NCI-H2227 (cell line): ENCODE data around the gene CA7.

ENCODE experiments used
- DNase-seq: peaks from one replicate; lab custom pipeline; 2025; ENCODE audit not compliant: unreplicated experiment; lab: John Stamatoyannopoulos, UW

The CA7 gene

DNA sequence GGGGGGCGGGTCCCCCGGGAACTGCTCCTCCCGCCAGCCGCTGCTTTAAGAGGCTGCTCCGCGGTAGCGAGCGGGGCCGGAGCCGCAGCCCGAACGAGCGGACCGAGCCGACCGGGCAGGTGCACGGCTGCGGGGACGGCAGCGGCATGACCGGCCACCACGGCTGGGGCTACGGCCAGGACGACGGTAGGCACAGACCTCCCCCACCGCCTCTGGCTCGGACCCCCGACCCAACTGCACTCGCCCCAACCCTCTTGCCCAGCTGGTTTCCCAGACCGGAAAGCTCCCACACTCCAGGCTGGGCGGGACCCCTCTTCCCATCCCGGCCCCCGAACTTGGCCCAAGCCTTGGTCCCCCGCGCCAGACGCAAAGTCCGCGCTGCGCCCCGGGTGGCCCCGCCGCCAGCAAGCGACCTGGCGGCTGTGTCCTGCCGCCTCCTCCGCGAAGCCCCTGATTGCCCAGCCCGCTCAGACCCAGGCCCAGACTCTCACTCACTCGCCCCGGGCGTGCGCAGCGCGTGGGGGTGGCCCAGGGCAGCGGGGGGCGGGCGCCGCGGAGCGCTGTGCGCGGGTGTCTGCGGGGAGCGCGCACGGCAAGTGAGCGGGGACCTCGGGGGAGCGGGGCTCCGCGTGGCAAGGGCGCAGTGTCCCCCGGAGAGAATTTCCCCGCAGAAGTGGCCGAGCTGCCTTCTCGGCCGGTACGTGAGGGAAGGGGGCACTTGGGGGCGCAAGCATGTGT, at the start of gene CA7:
Gene CA7, plus strand, starts transcription at position 73 of the 738 bp plus-strand sequence. Its CDS starts 74 bp downstream, at position 147.
- peak; percentile 4 for DNase-seq

DNA sequence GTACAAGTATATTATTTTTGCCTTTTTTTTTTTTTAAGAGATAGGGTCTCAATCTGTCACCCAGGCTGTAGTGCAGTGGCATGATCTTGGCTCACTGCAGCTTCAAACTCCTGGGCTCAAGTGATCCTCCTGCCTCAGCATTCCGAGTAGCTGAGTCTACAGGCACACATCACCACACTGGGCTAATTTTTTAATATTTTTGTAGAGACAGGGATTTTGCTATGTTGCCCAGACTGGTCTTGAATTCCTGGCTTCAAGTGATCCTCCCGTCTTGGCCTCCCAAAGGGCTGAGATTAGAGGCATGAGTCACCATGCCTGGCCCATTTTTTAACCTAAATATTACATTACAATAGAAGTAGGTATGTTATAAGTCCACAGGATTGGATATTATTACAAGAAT, 46.1 kb upstream of the CA7 start:
- no peak for DNase-seq

GRCh38 chr16:66800856-66801255, 43.4 kb upstream of the CA7 start:
- DNase-seq, result no peak

DNA sequence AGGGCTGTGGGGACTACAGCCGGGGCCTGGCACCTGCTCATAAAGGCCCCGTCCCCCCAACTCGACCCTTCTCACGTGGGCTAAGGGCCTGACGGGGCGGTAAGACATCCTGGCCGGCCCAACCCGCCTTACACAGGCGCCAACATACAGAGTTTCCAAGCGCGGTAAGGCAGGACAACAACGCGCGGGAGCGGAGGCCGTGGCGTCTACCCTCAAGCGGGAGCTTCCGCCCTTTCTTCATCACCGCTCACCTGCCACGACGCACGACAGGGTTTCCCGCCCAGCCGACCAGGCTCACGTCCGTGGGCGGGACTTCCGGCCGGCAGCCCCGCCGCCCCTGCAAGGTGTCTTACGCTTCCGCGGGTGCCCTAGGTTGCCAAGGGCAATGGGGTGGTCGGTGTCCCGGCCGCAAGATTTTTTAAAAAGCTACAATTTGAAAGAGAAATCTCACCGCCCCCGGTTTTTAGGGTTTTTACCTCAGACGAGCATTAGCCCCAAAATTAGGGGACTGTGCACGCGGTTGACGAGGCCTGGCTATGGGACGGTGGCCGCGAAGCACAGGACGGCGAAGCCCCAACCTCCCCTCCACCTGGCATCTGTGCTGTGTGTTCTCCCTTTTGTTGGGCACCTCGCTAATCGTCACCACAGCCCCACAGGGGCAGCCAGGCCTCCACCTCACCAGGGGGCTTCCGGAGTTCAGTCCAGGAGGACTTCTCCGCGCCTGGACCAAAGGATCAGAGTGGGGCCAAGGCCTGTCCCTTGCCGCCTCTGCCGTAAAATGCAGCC, 42.7 kb upstream of the CA7 start, which contains the start of gene TERB1:
Gene TERB1, minus strand, starts transcription at position 265 of the 786 bp plus-strand sequence. CDS start 4,786 bp downstream, outside the sequence.
- DNase-seq, result no peak

DNA sequence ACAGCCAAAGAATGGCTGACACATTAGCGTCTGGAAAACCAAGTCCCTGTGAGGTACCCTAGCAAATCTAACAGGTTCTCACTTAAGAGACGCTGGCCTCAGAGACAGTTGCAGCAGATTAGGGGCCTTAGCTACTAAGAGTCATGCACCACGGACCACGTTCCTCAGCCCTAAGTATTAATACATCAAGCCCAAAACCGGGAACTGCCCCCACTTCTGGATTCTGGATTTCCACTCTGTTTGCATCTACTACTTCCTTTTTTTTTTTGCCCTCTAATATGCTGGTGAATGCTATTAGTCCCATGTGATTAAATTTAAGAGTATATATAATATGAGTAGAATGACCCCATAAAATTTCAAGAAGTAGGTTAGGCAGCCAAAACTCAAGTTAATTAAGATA, 42.1 kb upstream of the CA7 start:
- DNase-seq, result no peak

- no peak for DNase-seq
Measured at GRCh38 chr16:66809765-66810164, 34.4 kb upstream of the CA7 start.

DNA sequence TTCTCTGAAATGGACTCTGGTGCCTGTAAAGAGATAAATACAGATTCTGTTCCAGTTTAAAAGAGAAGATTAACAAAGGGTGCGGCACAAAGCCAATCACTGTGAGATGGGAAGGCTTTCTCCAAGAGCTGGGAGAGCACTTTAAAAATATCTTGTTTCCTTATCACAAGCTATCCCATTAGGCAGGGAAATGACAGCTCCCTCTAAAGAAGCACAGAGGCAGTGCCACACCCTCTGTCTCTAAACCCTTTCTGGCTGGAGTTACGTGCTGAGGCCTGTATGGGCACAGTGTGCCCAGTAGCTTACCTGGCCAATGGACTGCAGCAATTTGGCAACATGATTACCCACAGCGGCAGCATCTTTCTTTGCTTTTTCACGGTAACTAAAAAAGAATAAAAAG, 33.8 kb upstream of the CA7 start:
- no peak for DNase-seq

DNA sequence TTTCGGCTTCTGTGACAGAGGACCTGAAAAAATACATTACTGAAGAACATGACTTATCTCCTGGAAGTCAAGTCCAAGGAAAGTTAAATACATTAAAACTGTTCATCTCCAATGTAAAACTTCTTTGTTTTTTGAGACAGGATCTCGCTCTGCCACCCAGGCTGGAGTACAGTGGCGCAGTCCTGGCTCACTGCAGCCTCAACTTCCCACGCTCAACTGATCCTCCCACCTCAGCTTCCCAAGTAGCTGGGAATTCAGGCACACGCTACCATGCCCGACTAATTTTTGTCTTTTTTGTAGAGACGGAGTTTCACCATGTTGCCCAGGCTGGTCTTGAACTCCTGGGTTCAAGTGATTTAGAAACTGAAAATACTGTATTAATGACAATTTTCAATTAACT, 33.2 kb upstream of the CA7 start:
- DNase-seq, result no peak

- DNase-seq, result no peak
Measured at GRCh38 chr16:66814734-66815133, 29.5 kb upstream of the CA7 start.

DNA sequence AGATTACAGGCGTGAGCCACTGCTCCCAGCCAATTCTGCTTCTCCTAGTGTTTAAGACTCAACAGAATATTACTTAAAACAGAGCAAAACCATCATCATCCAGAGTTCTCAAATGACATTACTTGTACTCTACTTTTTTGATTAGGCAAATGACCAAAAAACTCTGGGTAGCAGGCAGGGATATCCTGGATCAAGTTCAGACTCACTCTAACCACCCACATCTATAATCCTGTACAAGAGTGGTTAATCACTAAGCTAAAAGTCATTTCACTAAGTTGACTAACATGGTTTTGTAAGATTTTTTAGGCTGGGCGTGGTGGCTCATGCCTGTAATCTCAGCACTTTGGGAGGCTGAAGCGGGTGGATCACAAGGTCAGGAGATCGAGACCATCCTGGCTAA, 20.2 kb upstream of the CA7 start:
- no peak for DNase-seq

- peak; percentile 91 for DNase-seq
Measured at GRCh38 chr16:66830422-66831404, 13.5 kb upstream of the CA7 start, which contains the start of gene NAE1. Gene NAE1 (minus strand): TSS chr16:66830976. CDS start chr16:66830899, 77 bp downstream.

DNA sequence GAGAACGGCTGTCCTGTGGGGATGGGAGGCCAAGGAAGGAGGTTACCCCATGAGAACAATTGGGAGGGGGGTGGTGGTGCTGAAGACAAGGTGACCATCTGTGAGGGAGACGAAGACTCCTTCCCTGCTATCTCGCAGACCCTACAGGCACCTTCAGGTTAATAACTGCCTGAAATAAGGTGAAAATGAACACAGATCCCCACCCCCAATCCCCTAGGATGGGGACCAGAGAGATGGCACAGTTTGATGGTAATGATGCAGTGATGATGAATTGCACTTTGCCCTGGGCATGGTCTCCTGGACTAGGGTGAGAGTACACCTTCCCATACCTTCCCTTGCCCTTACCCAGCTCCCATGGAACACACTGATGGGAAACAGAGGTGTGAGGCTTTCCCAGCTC, 12.0 kb upstream of the CA7 start:
- no peak for DNase-seq

DNA sequence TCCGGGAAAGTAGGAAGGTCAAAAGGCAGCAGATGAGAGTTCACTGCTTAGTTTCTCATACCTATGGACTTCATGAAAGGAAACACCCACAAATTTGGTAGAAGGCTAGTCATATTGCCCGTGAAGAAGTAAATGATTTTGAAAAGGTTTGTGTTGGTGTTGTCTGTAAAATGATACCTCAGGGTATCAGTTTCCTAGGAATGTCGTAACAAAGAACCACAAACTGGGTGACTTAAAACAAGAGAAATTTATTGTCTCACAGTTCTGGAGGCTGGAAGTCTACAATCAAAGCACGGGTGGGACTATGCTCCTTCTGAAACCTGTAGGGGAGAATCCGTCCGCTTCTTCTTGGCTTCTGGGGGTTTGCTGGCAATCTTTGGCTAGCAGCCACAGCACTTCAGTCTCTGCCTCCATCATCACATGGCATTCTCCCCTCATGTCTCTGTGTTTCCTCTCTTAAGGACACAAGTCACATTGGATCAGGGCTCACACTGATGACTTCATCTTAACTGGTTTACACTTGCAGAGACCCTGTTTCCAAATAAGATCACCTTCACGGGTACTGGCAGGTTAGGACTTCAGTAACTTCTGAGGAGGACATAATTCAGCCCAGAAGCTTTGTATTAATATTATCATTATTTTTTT, 11.4 kb upstream of the CA7 start:
- DNase-seq, result no peak

DNA sequence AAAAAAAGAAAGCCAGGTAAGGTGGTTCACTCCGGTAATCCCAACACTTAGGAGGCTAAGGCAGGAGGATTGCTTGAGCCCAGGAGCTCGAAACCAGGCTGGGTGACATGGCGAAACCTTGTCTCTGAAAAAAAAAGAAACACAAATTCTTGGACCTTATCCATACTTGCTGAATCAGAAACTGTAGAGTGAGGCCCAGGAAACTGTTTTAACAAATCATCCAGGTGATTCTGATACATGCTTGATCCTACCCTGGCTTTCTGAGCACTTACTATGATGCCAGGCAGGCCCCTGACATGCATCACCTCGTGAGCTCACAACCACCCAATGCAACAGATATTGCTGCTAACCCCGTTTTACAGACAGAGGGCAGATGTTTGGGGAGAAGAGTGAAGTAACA, 9.5 kb upstream of the CA7 start:
- no peak for DNase-seq

DNA sequence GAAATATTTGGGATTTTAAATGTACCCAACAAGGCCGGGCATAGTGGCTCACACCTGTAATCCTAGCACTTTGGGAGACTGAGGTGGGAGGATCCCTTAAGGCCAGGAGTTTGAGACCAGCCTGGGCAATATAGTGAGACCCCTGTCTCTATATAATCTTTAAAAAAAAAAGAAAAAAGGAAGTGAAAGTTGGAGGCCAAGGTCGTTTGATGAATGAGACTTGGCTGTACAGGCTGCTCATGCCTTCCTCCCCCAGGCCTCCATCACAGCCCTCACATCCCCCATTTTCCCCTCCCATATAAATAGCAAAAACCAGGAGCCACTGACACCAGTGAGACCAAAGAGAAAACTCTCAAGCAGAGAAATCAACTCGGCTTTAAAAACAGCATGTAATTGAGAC, 3.3 kb upstream of the CA7 start:
- no peak for DNase-seq

- DNase-seq, result no peak
Measured at GRCh38 chr16:66841366-66841765, 2.8 kb upstream of the CA7 start.

DNA sequence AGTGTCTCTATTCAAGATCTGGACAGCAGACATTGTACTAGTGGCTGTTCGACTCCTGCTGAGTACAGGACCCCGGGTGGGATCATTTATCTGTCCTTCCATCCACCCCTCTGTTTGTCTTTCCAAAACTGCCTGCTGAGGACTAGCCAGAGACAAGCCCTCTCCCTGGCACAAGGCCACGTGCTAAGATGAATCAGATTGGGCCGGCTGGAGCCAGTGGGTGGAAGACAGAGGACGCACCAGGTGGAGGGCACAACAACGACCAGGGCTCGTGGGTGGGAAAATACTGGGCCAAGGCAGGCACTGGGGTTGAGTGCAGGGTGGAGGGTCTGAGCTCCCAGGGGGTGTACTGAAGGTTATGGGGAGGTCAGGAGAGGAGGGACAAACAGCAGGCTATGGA, 1.4 kb upstream of the CA7 start:
- DNase-seq, result no peak

GRCh38 chr16:66843191-66843590, 1.0 kb upstream of the CA7 start:
- no peak for DNase-seq

DNA sequence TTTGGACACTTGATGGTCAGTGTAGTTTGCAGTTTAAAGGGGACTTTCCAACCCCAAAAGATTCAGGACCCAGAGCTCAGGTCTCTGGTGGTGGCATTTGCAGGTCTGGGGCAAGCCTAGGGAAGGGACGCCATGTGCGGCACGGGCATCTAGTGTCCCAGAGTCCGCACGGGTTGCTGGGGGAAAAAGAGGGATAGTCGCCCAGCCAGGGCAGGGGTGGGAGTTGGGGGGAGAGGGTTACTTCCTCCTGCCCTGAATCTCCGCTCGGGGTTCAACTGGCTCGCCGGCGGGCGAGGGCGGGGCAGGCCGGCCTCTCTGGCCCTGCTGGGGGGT, 239 bp upstream of the CA7 start:
- DNase-seq, result no peak

GRCh38 chr16:66845080-66845410, 831 bp downstream of the CA7 start:
- no peak for DNase-seq

DNA sequence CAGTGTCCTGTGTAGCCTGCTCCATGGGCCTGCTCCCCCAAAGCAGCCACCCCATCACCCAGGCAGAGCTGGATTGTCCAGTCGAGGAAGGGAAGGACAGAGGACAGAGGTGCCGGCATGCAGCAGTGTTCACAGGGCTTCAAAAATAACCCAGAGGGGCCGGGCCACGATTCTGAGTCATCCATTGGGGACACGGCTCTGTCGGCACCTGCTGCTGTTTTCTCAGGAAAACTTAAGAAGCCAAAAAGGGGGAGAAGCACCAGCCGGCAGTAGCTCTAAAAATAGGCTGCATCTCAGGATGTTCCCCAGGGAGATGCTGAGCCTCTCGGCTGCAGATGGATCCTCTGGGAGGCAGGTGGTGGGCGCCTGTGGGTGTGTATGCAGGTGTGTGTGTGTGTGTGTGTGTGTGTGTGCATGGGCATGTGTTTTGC, 1.6 kb downstream of the CA7 start:
- DNase-seq, result no peak
